ENCODE measurements around the gene RASA3.

DNA sequence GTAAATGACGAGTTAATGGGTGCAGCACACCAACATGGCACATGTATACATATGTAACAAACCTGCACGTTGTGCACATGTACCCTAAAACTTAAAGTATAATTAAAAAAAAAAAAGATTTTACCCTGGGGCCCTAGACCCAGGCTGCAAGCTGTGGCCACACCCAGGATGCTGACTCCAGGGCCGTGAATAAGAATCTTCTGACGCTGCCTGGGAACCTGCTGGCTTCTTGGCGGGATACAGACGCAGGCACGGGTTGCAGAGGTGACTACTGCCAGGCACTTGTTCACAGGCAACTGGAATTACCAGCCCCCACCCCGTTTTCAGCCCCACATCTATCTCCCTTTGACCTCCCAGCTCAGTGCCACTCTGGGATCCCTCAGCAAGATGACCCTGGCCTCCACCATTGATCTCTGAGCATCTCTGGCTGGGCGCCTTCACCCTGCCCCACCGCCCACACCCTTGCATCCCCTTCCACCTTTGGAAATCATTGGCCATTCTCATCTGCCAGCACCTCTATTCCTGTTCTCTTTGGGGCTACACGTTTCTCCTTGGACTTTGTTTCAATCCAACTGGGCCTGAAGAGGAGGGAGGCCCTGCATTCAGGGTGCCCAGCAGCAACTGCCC is 25.6 kb upstream of the RASA3 start:
- TF ChIP-seq, protein P1, sequence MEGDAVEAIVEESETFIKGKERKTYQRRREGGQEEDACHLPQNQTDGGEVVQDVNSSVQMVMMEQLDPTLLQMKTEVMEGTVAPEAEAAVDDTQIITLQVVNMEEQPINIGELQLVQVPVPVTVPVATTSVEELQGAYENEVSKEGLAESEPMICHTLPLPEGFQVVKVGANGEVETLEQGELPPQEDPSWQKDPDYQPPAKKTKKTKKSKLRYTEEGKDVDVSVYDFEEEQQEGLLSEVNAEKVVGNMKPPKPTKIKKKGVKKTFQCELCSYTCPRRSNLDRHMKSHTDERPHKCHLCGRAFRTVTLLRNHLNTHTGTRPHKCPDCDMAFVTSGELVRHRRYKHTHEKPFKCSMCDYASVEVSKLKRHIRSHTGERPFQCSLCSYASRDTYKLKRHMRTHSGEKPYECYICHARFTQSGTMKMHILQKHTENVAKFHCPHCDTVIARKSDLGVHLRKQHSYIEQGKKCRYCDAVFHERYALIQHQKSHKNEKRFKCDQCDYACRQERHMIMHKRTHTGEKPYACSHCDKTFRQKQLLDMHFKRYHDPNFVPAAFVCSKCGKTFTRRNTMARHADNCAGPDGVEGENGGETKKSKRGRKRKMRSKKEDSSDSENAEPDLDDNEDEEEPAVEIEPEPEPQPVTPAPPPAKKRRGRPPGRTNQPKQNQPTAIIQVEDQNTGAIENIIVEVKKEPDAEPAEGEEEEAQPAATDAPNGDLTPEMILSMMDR (conservative IDR thresholded peaks at IDR 0.05; ENCODE audit: low read depth, low read length), result no peak
- no peak for TF ChIP-seq BHLHE40 (IDR thresholded peaks at IDR 0.05; ENCODE audit: low read depth, low read length)
- TF ChIP-seq POLR2A (IDR thresholded peaks at IDR 0.05; ENCODE audit: low read depth, low read length), result no peak
- TF ChIP-seq, protein P2, sequence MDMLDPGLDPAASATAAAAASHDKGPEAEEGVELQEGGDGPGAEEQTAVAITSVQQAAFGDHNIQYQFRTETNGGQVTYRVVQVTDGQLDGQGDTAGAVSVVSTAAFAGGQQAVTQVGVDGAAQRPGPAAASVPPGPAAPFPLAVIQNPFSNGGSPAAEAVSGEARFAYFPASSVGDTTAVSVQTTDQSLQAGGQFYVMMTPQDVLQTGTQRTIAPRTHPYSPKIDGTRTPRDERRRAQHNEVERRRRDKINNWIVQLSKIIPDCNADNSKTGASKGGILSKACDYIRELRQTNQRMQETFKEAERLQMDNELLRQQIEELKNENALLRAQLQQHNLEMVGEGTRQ (IDR thresholded peaks at IDR 0.05; ENCODE audit: low read depth, low read length), result no peak

Data from IMR-90 (cell line).